Measurements from ENCODE around the gene RIN1.

DNA sequence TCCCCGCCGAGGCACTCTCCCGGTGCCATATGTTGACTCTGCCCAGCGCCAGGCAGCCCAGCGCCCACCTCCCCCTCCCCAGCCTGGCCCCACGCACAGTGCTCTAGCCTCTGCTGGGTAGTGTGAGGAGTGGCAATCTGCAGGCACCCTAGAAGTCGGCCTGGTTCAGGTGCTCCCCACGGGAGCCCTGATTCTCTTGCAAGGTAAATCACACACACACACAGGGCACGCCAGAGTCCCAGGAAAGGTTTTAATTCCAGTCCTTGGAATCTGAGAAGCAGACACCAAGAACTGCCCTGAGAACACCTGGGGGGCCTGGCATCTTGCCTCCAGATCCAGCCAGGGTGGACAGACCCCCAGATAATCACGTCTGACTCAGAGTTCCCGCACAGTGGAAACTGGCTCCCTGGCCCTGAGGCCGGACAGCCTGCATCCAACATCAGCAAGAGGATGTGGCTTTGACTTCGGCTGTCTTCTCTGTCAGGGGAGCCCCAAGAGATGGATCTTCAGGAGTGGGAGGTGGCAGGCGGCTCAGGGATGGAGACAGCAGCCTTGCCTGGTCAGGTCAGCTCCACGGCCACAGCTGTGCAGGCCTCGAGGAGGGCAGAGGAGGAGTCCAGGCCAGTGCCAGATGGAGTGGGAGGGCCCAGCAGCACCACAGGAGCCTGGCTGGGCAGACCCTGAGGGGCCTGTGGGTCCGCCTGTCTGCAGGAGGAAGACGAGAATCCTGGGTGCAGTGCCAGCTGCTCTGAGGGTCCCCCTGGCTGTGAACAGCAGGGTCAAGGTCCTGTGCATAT lies 1.1 kb upstream of the RIN1 start:
- TF ChIP-seq, protein P1, sequence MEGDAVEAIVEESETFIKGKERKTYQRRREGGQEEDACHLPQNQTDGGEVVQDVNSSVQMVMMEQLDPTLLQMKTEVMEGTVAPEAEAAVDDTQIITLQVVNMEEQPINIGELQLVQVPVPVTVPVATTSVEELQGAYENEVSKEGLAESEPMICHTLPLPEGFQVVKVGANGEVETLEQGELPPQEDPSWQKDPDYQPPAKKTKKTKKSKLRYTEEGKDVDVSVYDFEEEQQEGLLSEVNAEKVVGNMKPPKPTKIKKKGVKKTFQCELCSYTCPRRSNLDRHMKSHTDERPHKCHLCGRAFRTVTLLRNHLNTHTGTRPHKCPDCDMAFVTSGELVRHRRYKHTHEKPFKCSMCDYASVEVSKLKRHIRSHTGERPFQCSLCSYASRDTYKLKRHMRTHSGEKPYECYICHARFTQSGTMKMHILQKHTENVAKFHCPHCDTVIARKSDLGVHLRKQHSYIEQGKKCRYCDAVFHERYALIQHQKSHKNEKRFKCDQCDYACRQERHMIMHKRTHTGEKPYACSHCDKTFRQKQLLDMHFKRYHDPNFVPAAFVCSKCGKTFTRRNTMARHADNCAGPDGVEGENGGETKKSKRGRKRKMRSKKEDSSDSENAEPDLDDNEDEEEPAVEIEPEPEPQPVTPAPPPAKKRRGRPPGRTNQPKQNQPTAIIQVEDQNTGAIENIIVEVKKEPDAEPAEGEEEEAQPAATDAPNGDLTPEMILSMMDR (IDR thresholded peaks at IDR 0.05): no peak
- no peak for TF ChIP-seq EZH2 (IDR thresholded peaks at IDR 0.05)
